AG04450 (cell line): ENCODE results near the gene KASH5. TPM values are rescaled to one million over a fixed set of nuclear protein-coding genes. Genes with fewer than 3 reads are reported as not detected.

ENCODE experiments used
- CTCF ChIA-PET: fragments of 300-600, 350-600 bp; formaldehyde crosslinking; extraction: SDS; loops from one replicate; lab custom pipeline; 2022; ENCODE audit warnings: antibody characterized with exemption, inconsistent platforms; lab: Charles Lee
- POLR2A ChIA-PET: fragments of 350-600 bp; formaldehyde crosslinking; extraction: SDS; loops from one replicate; lab custom pipeline; 2021; ENCODE audit warnings: antibody characterized with exemption, inconsistent platforms; lab: Yijun Ruan, JAX
- DNase-seq: peaks from one replicate; pipeline ENCODE4 v3.0.0-alpha.2; 2011; ENCODE audit warnings: low read depth, low spot score
- H3K27ac ChIP-seq: one replicate; pipeline ENCODE4 v1.5.1; 2012; ENCODE audit warnings: low read depth, low read length, control low read depth
- H3K27me3 ChIP-seq: one replicate; pipeline ENCODE4 v1.6.0; 2012; ENCODE audit warnings: low read length; ENCODE audit not compliant: control insufficient read depth, insufficient read depth
- H3K4me3 ChIP-seq: 2 replicates; pipeline ENCODE4 v1.5.1; 2011; ENCODE audit warnings: mild to moderate bottlenecking, low read depth, low read length, control low read depth
- H3K9me3 ChIP-seq: 2 replicates; pipeline ENCODE4 v1.5.1; 2012; ENCODE audit warnings: low read length; ENCODE audit not compliant: control insufficient read depth, insufficient read depth
- polyA plus RNA-seq: library from polyadenylated mRNA; depleted of rRNA; stranded (reverse); fragments of >200 nt; gene quantifications from 2 replicates; pipeline ENCODE4 v1.2.3, GENCODE V29; 2011
- TF ChIP-seq, protein P1 (sequence below): IDR thresholded peaks from 2 replicates; pipeline ENCODE4 v1.5.1; 2011; ENCODE audit warnings: low read depth, low read length, control low read depth, inconsistent platforms

KASH5 gene
- polyA plus RNA-seq, 1 experiment: not detected

DNA sequence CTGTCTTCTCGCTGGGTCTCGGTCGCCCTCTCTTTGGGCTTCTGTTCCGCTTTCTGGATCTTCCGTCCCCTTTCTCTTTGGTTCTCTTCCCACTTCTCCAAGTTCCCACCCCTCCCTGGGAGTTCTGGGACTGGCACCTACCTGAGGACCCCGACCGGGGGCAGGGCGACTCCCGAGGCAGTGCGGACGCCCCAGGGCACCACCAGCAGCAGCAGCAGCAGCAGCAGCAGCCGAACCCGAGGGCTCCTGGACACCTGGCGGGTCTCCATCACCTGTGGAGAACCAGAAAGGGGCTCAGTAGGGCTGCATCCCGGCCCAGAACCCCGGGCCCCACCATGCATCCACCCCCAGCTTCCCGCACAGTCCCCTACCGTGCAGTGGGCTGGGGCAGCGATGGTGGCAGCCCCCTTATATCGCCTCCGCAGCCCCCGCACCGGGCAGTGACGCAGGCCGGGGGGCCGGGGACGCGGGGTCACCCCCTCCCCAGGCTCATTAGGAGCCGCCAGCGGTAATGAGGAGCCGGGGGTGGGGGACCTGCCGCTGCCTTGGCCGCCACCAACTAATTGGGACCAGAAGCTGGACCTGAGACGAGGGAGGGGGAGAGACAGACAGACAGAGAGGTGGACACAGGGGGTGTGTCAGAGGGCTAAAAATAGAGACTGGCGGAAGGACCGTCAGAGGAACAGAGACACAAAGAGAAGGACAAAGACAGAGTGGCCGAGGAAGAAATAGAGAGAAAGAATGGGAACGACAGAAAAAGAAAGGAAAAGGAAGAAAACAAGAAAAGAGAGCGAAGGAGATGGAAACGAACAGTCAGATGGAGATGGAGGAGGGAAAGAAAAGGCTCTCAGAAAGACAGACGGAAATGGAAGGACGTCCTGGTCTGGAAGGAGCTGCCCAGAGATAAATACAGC lies 35.3 kb downstream of the KASH5 start, which contains the start of gene PTH2:
Gene PTH2, minus strand, starts transcription at position 371 of the 914 bp plus-strand sequence. Its CDS starts 102 bp downstream, at position 269.
- TF ChIP-seq, protein P1, sequence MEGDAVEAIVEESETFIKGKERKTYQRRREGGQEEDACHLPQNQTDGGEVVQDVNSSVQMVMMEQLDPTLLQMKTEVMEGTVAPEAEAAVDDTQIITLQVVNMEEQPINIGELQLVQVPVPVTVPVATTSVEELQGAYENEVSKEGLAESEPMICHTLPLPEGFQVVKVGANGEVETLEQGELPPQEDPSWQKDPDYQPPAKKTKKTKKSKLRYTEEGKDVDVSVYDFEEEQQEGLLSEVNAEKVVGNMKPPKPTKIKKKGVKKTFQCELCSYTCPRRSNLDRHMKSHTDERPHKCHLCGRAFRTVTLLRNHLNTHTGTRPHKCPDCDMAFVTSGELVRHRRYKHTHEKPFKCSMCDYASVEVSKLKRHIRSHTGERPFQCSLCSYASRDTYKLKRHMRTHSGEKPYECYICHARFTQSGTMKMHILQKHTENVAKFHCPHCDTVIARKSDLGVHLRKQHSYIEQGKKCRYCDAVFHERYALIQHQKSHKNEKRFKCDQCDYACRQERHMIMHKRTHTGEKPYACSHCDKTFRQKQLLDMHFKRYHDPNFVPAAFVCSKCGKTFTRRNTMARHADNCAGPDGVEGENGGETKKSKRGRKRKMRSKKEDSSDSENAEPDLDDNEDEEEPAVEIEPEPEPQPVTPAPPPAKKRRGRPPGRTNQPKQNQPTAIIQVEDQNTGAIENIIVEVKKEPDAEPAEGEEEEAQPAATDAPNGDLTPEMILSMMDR: no peak
- no peak for DNase-seq
- Histone ChIP-seq H3K9me3 (peaks cover 4% of the 10 kb centered on the region; the same call in 1 of the 2 replicates), H3K4me3 (no peak within 1 kb of the TSS), H3K27ac (no peak within 1 kb of the TSS), H3K27me3 (peaks cover 91% of the 10 kb centered on the region)
- CTCF ChIA-PET: no interaction called here
- POLR2A ChIA-PET: no interaction called here

- CTCF ChIA-PET: no interaction called here
- Histone ChIP-seq H3K27me3 (peaks cover 93% of the 10 kb centered on the region), H3K4me3 (no peak overlapping the region), H3K27ac (no peak overlapping the region), H3K9me3 (peaks cover 4% of the 10 kb centered on the region; the same call in 1 of the 2 replicates)
- POLR2A ChIA-PET: no interaction called here
- no peak for DNase-seq
- TF ChIP-seq, protein P1: no peak
Observed at GRCh38 chr19:49423985-49424303, 35.9 kb downstream of the KASH5 start.

GRCh38 chr19:49425178-49425577 lies 37.1 kb downstream of the KASH5 start, which contains the start of gene GFY:
TSS of gene GFY (plus strand) at chr19:49425388. CDS start at chr19:49426431, 1,043 bp downstream.
- DNase-seq: no peak
- CTCF ChIA-PET: no interaction called here
- POLR2A ChIA-PET: interaction anchor here (0.6 kb wide), 1 partner anchor 155 kb away, joined by 3 read pairs; the partner anchor contains the start of gene NOSIP
- TF ChIP-seq, protein P1: no peak
- peaks cover 4% of the 10 kb centered on the region; the same call in 1 of the 2 replicates for H3K9me3 ChIP-seq
- H3K27ac ChIP-seq: peak within 1 kb of the TSS; percentile 1
- H3K27me3 ChIP-seq: peaks cover 93% of the 10 kb centered on the region
- no peak within 1 kb of the TSS for H3K4me3 ChIP-seq

GRCh38 chr19:49425922-49426592 lies 38.0 kb downstream of the KASH5 start:
- ChIA-PET POLR2A (no interaction called here), CTCF (interaction anchor here (1.6 kb wide), 1 partner anchor 125 kb away, joined by 4 read pairs; no protein-coding TSS in a partner anchor)
- Histone ChIP-seq H3K9me3 (peaks cover 5% of the 10 kb centered on the region; the same call in 1 of the 2 replicates), H3K4me3 (no peak overlapping the region), H3K27ac (no peak overlapping the region), H3K27me3 (peaks cover 93% of the 10 kb centered on the region)
- DNase-seq: no peak
- TF ChIP-seq, protein P1: no peak
